AG08395 (cell line): ENCODE data around the gene TBK1.

ENCODE experiments used
- DNase-seq: peaks from one replicate; pipeline ENCODE4 v3.0.0; 2012; ENCODE audit warnings: mixed read lengths, low spot score

TBK1 gene

DNA sequence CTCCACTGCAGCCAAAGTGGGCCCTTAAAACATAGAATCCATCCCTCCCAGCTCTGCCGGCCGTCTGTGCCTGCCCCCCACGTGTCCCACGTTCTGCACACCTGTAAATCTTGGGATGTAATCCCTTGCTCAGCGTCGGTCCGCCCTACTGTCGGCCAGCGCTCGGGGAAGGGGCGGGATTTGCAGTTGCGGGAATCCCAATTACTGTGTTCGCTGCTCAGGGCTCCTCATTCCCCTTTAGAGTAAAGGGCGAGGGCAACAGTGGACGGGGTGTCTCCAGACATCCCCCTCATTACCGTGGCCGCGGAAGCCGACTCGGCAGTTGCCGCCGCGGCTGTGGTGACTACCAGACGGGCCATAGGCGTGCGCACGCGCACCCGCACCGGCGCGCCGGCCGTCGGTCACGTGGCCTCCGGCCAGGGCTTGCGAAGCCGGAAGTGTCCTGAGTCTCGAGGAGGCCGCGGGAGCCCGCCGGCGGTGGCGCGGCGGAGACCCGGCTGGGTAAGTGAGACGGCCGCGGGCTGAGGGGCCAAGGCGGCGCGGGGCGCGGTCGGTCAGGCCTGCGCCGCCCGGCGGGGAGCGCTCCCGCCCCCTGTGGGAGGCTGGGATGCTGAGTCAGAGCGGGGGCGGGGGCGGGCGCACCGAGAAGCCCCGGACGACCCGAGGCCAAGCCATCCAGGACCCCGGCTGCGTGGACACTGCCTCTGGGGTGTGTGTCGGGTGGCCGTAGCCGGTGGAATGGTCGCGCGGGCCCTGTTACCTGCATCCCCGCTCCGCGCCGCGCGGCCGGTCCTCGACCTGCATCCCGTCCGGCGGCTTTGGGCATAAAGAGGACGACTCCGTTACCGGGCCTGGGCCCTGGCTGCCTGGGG lies at the start of gene TBK1:
Gene TBK1 (plus strand): TSS at position 434 of the 872 bp plus-strand sequence. CDS start 3,751 bp downstream, outside the sequence.
- peak; percentile 95 for DNase-seq

DNA sequence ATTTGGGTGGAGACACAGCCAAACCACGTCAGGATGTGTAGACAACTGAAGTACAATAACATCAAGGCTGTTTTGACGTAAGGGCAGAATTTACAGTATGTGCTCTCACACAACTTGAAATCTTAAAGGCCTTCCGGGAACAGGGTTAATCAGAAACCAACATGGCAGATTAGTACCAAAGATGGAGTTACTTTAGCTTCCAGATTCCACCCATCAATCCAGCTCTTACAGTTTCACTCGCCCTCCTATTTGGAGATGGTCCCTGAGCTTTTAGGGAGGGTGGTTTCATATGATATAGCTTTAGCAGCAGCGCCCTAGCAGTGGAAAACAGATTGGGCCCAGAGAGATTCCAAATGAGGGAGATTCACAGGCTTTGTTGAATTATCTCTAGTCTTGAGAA lies 49.7 kb upstream of the TBK1 start:
- no peak for DNase-seq

DNA sequence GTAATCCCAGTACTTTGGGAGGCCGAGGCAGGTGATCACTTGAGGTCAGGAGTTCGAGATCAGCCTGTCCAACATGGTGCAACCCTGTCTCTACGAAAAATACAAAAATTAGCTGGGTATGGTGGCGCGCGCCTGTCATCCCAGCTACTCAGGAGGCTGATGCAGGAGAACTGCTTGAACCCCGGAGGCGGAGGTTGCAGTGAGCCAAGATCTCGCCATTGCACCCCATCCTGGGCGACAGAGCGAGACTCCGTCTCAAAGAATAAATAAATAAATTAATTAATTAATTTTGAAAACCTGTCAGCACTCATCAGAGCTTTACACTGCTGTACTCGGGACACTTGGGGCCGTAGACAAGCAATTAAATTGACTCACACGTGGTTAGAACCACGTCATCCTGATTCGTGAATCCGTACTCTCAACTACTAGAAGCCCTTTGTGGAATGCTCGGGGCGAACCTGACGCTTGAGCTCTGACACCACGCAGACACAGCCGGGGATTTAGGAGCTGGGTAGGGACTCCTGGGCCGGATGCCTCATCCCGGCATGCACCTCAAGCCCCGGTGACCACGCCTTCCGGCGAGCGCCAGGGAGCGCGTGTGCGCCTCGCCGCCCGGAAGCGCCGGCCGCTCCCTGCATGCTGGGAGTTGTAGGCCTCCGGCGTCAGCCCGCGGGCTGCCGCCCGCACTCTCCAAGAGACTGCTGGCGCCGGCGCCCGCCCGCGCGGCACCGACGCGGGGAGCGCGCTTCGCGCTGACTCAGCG lies 48.0 kb upstream of the TBK1 start, which contains the start of gene XPOT:
Gene XPOT (plus strand): TSS at position 686 of the 763 bp plus-strand sequence. CDS start 5,644 bp downstream, outside the sequence.
- DNase-seq = peak; percentile 97

DNA sequence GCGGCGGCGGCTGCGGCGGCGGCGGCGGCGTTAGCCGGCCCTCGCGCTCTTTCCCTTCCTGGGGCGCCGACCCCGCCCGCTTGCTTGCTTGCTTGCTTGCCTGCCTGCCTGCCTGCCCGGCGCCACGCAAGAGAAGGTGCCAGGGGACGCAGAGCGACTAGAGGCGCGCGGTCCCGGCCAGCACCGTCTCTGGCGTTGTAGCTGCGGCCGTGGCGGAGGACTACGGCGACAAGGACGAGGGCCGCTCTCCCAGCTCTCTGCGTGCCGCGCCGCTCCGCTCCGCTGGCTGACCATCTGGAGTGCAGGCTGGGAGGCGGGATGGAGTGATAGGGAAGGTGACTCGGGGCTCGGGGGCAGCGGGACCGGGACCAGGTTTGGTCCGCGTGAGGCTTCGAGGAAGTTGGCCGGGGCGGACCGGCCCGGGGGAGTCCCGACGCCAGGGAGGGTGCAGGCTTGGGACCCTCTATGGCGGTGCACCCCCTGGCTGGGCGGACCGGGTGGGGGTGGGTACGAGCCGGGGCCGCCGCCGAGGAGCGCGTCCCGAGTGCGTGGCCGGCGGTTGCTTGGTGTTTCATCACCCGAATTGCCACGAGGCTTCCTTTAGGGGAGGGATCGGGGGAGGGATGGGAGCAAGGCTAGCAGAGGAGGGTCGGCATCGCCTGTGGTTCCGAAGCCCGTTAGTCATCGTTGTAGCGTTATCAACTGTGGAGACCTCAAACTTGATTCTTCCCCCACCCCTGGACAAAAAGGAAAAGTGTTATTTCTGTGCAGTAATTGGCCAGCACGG lies 47.3 kb upstream of the TBK1 start:
- DNase-seq = peak; percentile 74

- no peak for DNase-seq
Measured at GRCh38 chr12:64407342-64408223, 44.3 kb upstream of the TBK1 start.

DNA sequence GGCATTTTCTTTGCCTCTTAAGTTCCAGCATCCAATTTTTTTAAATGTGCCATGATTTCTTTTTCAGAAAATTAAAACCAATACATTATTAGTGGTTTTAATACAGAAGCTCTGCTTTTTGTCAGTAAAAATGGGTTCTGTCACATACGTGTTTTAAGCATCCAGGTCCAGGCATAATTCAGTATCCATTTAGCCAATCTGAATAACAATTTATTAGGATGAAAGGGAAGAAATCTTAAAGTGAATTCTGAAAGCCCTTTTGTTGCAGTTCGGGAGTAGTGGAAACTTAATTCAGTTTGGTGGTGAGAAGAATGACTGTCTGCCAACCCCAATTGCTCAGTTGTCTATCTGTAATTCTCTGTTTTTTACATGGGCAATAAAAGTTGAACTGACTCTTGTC lies 40.5 kb upstream of the TBK1 start:
- no peak for DNase-seq

- DNase-seq = no peak
Measured at GRCh38 chr12:64412459-64412858, 39.5 kb upstream of the TBK1 start.

GRCh38 chr12:64413884-64414283 lies 38.0 kb upstream of the TBK1 start:
- DNase-seq = no peak

DNA sequence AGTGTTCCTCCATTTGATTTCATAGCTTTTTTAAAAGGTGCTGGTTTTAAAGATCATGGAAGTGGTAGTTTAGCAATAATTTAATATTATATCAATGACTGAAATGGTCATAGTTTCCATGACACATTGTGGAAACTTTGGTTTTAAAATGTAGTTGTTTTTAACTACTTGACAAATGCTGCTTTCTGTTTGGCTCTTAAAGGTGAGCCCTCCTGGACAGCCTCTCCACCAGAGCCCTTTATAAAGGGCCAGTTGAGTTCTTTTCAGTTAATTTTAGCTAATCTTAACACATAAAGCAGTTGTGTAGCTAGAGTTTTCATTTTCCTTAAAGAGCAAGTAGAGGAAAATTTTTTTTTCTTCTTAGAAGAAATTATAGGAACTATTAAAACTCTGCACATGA lies 33.7 kb upstream of the TBK1 start:
- no peak for DNase-seq

GRCh38 chr12:64419696-64420095 lies 32.2 kb upstream of the TBK1 start:
- no peak for DNase-seq

GRCh38 chr12:64427988-64428387 lies 23.9 kb upstream of the TBK1 start:
- no peak for DNase-seq

DNA sequence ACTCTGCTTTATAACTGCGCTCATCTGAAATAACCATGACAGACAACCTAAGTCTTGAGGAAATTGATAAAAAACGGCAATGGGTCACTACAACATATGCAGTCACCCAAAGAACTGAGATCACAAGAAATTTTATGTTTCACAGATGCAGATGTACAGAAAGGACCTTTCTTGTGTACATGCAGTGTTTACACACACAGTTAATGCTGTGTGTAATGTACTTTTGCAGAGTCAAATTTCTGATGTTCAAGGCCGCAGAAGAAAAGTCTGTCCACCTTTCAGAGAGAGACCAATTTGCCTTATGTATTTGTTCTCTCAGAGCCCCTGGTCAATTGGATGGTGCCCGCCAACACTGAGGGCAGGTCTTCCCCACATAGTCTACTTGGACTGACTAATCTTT lies 23.0 kb upstream of the TBK1 start:
- no peak for DNase-seq

DNA sequence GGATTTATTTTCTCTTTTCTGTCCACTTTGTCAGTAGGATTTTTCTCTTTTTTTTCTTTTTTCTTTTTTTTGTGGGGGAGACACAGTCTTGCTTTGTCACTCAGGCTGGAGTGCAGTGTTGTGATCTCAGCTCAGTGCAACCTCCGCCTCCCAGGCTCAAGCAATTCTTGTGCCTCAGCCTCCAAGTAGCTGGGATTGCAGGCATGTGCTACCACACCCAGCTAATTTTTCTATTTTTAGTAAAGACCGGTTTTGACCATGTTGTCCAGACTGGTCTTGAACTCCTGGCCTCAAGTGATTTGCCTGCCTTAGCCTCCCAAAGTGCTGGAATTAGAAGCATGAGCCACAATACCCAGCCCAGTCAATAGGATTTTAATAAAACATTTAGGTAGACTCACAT lies 21.0 kb upstream of the TBK1 start:
- no peak for DNase-seq

GRCh38 chr12:64431791-64432190 lies 20.1 kb upstream of the TBK1 start:
- DNase-seq = no peak

GRCh38 chr12:64433915-64434314 lies 18.0 kb upstream of the TBK1 start:
- DNase-seq = no peak

DNA sequence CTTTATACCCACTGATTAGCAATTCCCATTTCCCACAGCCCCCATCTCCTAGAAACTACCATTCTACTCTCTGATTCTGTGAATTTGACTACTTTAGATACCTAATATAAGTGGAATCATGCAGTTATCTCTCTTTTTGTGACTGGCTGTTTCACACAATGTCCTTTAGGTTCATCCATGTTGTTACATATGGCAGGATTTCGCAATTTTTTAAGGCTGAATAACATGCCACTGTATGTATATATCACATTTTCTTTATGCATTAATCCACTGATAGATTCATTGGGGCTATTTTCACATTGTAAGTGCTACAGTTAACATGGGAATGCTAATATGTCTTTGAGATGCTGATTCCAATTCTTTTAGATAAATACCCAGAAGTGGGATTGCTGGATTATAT lies 11.8 kb upstream of the TBK1 start:
- no peak for DNase-seq

DNA sequence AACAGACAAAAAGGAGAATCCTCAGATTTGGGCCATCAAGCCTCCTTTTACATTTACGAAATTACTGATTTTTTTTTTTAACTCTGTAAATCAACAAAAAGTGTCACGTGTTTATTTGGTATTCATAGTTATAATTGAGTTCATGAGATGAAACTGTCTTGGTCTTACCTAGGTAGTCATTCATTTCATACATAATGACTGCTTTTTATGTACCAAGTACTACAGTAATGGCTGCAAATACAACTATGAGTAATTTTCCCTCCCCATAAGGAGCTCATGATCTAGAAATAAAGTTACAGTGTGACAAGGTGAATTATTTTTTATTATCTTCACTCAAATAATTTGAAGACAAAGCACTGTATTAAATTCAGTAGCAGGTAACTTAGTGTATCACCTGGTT lies 6.4 kb upstream of the TBK1 start:
- no peak for DNase-seq

- DNase-seq = no peak
Measured at GRCh38 chr12:64446295-64446694, 5.6 kb upstream of the TBK1 start.

GRCh38 chr12:64450057-64450640 lies 1.8 kb upstream of the TBK1 start:
- DNase-seq = no peak

GRCh38 chr12:64450711-64451486 lies 1.0 kb upstream of the TBK1 start:
- peak; percentile 11 for DNase-seq
